ENCODE measurements around the gene NKX2-8. TPM values are rescaled to one million over a fixed set of nuclear protein-coding genes. Genes with fewer than 3 reads are reported as not detected.
A peak's percentile ranks its signal among the peaks of the same experiment; 100 is the strongest.

Gene NKX2-8
- total RNA-seq, 1 donor from 2014 or later: not detected

GRCh38 chr14:36585100-36585499 lies 2.7 kb upstream of the NKX2-8 start:
- H3K4me2 ChIP-seq (ENCODE audit: low read length): no peak overlapping the region
- H3K9me3 Mint-ChIP-seq (ENCODE audit: unreplicated experiment): peaks cover 5% of the 10 kb centered on the region
- no peak overlapping the region for H3K27ac ChIP-seq (ENCODE audit: low read depth, low read length)
- FAIRE-seq (no peak), DNase-seq (ENCODE audit: low read depth) (no peak)
- H3K4me3 ChIP-seq (ENCODE audit: insufficient read depth, low read depth, low read length): no peak overlapping the region
- no peak for TF ChIP-seq CTCF (IDR thresholded peaks at IDR 0.05; ENCODE audit: insufficient read depth, low read depth, low read length)
- no peak for TF ChIP-seq EZH2 (IDR thresholded peaks at IDR 0.05; ENCODE audit: insufficient read depth, low read length)
- no peaks in the 10 kb centered on the region for H3K79me2 ChIP-seq (ENCODE audit: insufficient read depth, low read length)
- H3K27ac Mint-ChIP-seq (ENCODE audit: unreplicated experiment): no peak overlapping the region
- H3K36me3 Mint-ChIP-seq (ENCODE audit: low read depth, unreplicated experiment): no peaks in the 10 kb centered on the region
- H3K27me3 Mint-ChIP-seq (ENCODE audit: low read depth, unreplicated experiment): peaks cover 80% of the 10 kb centered on the region
- no peaks in the 10 kb centered on the region for H3K4me1 Mint-ChIP-seq (ENCODE audit: low read depth, unreplicated experiment)
- H3K4me3 Mint-ChIP-seq (ENCODE audit: unreplicated experiment): no peak overlapping the region
- peaks cover 61% of the 10 kb centered on the region for H3K27me3 ChIP-seq (ENCODE audit: insufficient read depth, low read length)
- peaks cover 3% of the 10 kb centered on the region for H3K9me3 ChIP-seq (ENCODE audit: insufficient read depth, low read depth, low read length)
- no peaks in the 10 kb centered on the region for H4K20me1 ChIP-seq (ENCODE audit: insufficient read depth, low read length)
- no peak overlapping the region for H2AFZ ChIP-seq (ENCODE audit: low read depth, low read length)
- H3K9ac ChIP-seq (ENCODE audit: low read length): no peak overlapping the region
- no peaks in the 10 kb centered on the region for H3K4me1 ChIP-seq (ENCODE audit: insufficient read depth, low read length)
- H3K36me3 ChIP-seq (ENCODE audit: insufficient read depth, low read length): no peaks in the 10 kb centered on the region

GRCh38 chr14:36583893-36584811 lies 1.7 kb upstream of the NKX2-8 start:
- Mint-ChIP-seq H3K9me3 (ENCODE audit: unreplicated experiment) (peaks cover 3% of the 10 kb centered on the region), H3K27ac (ENCODE audit: unreplicated experiment) (no peak overlapping the region), H3K4me1 (ENCODE audit: low read depth, unreplicated experiment) (no peaks in the 10 kb centered on the region), H3K36me3 (ENCODE audit: low read depth, unreplicated experiment) (no peaks in the 10 kb centered on the region), H3K27me3 (ENCODE audit: low read depth, unreplicated experiment) (peaks cover 80% of the 10 kb centered on the region), H3K4me3 (ENCODE audit: unreplicated experiment) (no peak overlapping the region)
- Histone ChIP-seq H3K27ac (ENCODE audit: low read depth, low read length) (no peak overlapping the region), H3K9me3 (ENCODE audit: insufficient read depth, low read depth, low read length) (peaks cover 3% of the 10 kb centered on the region), H4K20me1 (ENCODE audit: insufficient read depth, low read length) (no peaks in the 10 kb centered on the region), H3K4me1 (ENCODE audit: insufficient read depth, low read length) (no peaks in the 10 kb centered on the region), H3K79me2 (ENCODE audit: insufficient read depth, low read length) (no peaks in the 10 kb centered on the region), H3K9ac (ENCODE audit: low read length) (no peak overlapping the region), H3K4me2 (ENCODE audit: low read length) (no peak overlapping the region), H3K27me3 (ENCODE audit: insufficient read depth, low read length) (peaks cover 66% of the 10 kb centered on the region), H2AFZ (ENCODE audit: low read depth, low read length) (no peak overlapping the region), H3K36me3 (ENCODE audit: insufficient read depth, low read length) (no peaks in the 10 kb centered on the region), H3K4me3 (ENCODE audit: insufficient read depth, low read depth, low read length) (no peak overlapping the region)
- TF ChIP-seq EZH2 (IDR thresholded peaks at IDR 0.05; ENCODE audit: insufficient read depth, low read length) (peak; percentile 23), CTCF (IDR thresholded peaks at IDR 0.05; ENCODE audit: insufficient read depth, low read depth, low read length) (no peak)
- FAIRE-seq (no peak), DNase-seq (ENCODE audit: low read depth) (no peak)

Measured in astrocyte (in vitro differentiated cells and primary cell).